GM19193 (cell line): ENCODE results near the gene GJA4.

ENCODE experiments used
- POLR2A ChIP-seq: IDR thresholded peaks from 4 replicates; pipeline ENCODE4 v1.6.1; 2011; ENCODE audit not compliant: insufficient read depth, insufficient read length; ENCODE audit errors: extremely low read depth

GJA4 gene

GRCh38 chr1:34839526-34840305 lies 46.9 kb downstream of the GJA4 start:
- TF ChIP-seq POLR2A = no peak

GRCh38 chr1:34840426-34840825 lies 47.6 kb downstream of the GJA4 start:
- no peak for TF ChIP-seq POLR2A

GRCh38 chr1:34842073-34842472 lies 49.3 kb downstream of the GJA4 start:
- TF ChIP-seq POLR2A = no peak

- TF ChIP-seq POLR2A = no peak
Observed at GRCh38 chr1:34842952-34843371, 50.2 kb downstream of the GJA4 start.

GRCh38 chr1:34843392-34844251 lies 50.8 kb downstream of the GJA4 start:
- no peak for TF ChIP-seq POLR2A

GRCh38 chr1:34844252-34844634 lies 51.4 kb downstream of the GJA4 start:
- TF ChIP-seq POLR2A = no peak
